ENCODE measurements around the gene PRICKLE4. TPM values are rescaled to one million over a fixed set of nuclear protein-coding genes. Genes with fewer than 3 reads are reported as not detected.

Gene PRICKLE4
- total RNA-seq, 1 experiment from 2014 or later: 0.70 TPM

DNA sequence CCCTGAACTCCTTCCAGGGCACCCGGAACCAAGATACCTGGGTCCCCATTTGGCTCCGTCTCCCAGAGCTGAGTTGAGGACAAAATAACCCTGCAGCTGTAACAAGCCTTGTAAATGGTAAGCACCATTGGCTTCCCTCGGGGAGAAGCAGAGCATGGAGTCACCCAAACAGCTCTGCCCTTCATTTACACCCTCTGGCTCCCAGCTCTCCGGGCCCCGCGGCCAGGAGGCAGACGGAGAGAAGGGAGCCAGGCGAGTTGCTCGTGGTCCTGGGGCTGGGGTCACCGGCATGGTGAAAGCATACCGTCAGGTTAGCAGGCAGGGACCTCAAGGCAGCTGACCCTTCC, 47.2 kb upstream of the PRICKLE4 start:
- Histone ChIP-seq H3K4me2 (ENCODE audit: insufficient read depth, insufficient read length, low read length) (peak overlapping the region; percentile 55), H4K20me1 (ENCODE audit: control insufficient read depth, insufficient read depth, insufficient read length) (no peaks in the 10 kb centered on the region), H2BK120ac (ENCODE audit: low read depth, low read length, poor library complexity, severe bottlenecking) (no peak overlapping the region), H2BK5ac (ENCODE audit: insufficient read length, low read length) (no peak overlapping the region), H3T11ph (ENCODE audit: low read length) (no peak overlapping the region), H3K4ac (ENCODE audit: low read depth, low read length) (no peak overlapping the region), H4K5ac (ENCODE audit: insufficient read length, low read depth, low read length) (no peak overlapping the region), H3K23ac (ENCODE audit: insufficient read length, low read depth, low read length) (no peak overlapping the region), H4K91ac (ENCODE audit: insufficient read length, low read depth, low read length) (no peak overlapping the region), H2AFZ (ENCODE audit: low read length) (no peak overlapping the region), H3K79me1 (ENCODE audit: insufficient read depth, low read depth, low read length, poor library complexity, severe bottlenecking) (no peaks in the 10 kb centered on the region), H3K27ac (ENCODE audit: insufficient read length, low read depth, low read length) (no peak overlapping the region), H3K27me3 (ENCODE audit: insufficient read depth, low read length) (no peaks in the 10 kb centered on the region), H3K79me2 (ENCODE audit: insufficient read depth, low read length) (no peaks in the 10 kb centered on the region), H2AK5ac (ENCODE audit: insufficient read length, low read length) (no peak overlapping the region), H4K8ac (replicated peaks; ENCODE audit: insufficient read length, low read depth, low read length) (no peak overlapping the region), H2BK15ac (ENCODE audit: low read depth, low read length) (no peak overlapping the region), H2BK20ac (ENCODE audit: low read depth, low read length, poor library complexity, severe bottlenecking) (no peak overlapping the region), H3K23me2 (ENCODE audit: insufficient read length, low read depth, low read length, poor library complexity, severe bottlenecking) (peaks cover 12% of the 10 kb centered on the region), H3K4me1 (ENCODE audit: insufficient read depth, low read length) (peaks cover 11% of the 10 kb centered on the region; the same call in 1 of the 2 replicates), H3K14ac (ENCODE audit: insufficient read depth, low read length) (no peak overlapping the region), H3K56ac (ENCODE audit: insufficient read length, low read depth, low read length) (no peak overlapping the region), H2BK12ac (ENCODE audit: insufficient read length, low read depth, low read length) (no peak overlapping the region), H3K9me3 (ENCODE audit: control insufficient read depth, low read depth, low read length) (no peaks in the 10 kb centered on the region), H3K9ac (ENCODE audit: extremely low read depth, insufficient read length, low read length) (no peak overlapping the region), H3K18ac (ENCODE audit: insufficient read length, low read depth, low read length) (no peak overlapping the region)
- no peak for DNase-seq
- H3K4me3 Mint-ChIP-seq: peak overlapping the region; percentile 72 to 93
- TF ChIP-seq, protein P1, sequence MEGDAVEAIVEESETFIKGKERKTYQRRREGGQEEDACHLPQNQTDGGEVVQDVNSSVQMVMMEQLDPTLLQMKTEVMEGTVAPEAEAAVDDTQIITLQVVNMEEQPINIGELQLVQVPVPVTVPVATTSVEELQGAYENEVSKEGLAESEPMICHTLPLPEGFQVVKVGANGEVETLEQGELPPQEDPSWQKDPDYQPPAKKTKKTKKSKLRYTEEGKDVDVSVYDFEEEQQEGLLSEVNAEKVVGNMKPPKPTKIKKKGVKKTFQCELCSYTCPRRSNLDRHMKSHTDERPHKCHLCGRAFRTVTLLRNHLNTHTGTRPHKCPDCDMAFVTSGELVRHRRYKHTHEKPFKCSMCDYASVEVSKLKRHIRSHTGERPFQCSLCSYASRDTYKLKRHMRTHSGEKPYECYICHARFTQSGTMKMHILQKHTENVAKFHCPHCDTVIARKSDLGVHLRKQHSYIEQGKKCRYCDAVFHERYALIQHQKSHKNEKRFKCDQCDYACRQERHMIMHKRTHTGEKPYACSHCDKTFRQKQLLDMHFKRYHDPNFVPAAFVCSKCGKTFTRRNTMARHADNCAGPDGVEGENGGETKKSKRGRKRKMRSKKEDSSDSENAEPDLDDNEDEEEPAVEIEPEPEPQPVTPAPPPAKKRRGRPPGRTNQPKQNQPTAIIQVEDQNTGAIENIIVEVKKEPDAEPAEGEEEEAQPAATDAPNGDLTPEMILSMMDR (conservative IDR thresholded peaks at IDR 0.05): no peak
- no peaks in the 10 kb centered on the region; a peak in 1 of 5 replicates for H3K9me3 Mint-ChIP-seq
- no peak overlapping the region for H3K27ac Mint-ChIP-seq
- peaks cover 52 to 53% of the 10 kb centered on the region in 2 experiments for H3K4me1 Mint-ChIP-seq
- peaks cover 31% of the 10 kb centered on the region for H3K27me3 Mint-ChIP-seq (ENCODE audit: low read depth)
- WGBS (ENCODE audit: extremely low coverage, insufficient read length, low lambda C conversion rate): no CpG with 5 or more reads among the region's 11 CpGs
- H3K36me3 Mint-ChIP-seq (ENCODE audit: insufficient read depth in 1 of 3, low read depth in 3 of 3): no peaks in the 10 kb centered on the region
